Limb (tissue), 2 donors: Measurements from ENCODE around the gene TOP3A.

Source experiments
- DNase-seq, 2 donors: peaks; one replicate each; pipeline ENCODE4 v3.0.0-alpha.2; 2016; ENCODE audit errors: extremely low spot score in 2 of 2

The TOP3A gene

DNA sequence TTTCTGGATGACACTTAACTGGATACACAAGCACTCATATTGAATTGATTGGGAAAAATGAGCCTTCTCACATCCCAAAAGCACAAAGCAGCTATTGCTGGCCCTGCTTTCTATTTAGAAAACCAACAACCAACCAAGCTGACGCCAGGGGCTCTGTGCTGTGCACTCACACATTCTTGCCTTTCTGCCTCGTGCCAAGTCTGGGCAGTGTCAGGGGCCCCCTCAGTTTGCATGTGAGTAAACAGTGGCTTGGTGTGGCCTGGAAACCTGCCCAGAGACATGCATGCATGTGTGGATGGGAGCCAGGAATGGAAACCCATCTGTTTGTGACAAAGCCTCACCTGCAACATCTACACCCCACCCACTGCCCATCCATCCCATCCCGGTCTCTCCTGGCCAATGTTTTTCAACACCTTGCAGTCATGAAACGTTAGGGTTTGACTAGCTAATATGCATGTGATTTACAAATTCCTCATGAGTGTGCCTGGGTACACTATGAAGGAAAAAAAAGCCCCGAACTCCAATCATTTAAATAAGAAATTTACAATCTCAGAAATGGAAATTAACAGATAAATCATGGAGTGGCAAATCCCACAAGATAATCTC lies 33.9 kb downstream of the TOP3A start:
- DNase-seq = no peak

DNA sequence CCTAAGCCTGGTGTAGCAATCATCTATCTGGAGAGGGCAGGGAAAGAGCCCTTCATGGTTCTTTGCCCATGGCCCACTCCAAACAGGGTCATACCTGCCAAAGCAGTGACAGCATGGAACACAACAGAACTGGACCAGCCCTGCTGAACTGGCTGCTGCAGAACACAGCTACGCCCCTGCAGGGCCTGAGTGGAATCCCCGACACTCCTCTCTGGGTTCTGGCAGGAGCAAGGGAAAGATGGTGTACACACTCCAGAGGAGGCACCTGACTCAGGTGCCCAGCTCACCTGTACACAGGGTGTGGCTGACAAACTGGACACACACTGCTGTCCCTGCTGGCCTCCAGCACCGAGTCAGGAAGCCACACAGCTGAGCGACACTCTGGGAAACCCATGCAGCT lies 34.5 kb downstream of the TOP3A start:
- DNase-seq = no peak

DNA sequence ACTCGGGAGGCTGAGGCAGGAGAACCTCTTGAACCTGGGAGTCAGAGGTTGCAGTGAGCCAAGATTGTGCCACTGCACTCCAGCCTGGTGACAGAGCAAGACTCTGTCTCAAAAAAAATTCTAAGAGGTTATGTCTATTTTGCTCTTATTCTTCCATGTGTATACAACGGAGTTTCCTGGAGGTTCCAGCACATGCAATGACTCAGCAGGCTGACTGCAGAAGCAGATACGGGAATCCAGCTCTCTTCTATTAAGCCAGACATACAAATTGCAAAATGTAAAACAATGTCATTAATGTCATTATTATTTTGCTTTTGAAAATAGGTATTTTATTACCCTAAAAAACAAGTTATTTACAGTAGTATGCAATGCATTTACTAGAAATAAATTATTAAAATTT lies 35.9 kb downstream of the TOP3A start:
- no peak for DNase-seq

DNA sequence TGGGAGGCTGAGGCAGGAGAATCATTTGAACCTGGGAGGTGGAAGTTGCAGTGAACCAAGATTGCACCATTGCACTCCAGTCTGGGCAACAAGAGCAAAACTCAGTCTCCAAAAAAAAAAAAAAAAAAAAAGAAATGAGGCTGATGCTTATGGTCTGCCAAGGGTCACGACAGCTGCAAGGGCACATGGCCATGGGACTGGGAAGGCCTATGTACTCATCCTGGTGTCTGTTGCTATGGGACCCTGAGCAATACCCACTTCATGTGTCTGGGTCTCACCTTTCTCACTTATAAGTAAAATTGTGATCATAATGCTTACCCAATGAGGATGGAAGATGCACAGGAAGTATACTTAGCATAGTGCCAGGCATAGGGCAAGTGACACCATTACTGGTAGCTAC lies 37.7 kb downstream of the TOP3A start:
- no peak for DNase-seq

DNA sequence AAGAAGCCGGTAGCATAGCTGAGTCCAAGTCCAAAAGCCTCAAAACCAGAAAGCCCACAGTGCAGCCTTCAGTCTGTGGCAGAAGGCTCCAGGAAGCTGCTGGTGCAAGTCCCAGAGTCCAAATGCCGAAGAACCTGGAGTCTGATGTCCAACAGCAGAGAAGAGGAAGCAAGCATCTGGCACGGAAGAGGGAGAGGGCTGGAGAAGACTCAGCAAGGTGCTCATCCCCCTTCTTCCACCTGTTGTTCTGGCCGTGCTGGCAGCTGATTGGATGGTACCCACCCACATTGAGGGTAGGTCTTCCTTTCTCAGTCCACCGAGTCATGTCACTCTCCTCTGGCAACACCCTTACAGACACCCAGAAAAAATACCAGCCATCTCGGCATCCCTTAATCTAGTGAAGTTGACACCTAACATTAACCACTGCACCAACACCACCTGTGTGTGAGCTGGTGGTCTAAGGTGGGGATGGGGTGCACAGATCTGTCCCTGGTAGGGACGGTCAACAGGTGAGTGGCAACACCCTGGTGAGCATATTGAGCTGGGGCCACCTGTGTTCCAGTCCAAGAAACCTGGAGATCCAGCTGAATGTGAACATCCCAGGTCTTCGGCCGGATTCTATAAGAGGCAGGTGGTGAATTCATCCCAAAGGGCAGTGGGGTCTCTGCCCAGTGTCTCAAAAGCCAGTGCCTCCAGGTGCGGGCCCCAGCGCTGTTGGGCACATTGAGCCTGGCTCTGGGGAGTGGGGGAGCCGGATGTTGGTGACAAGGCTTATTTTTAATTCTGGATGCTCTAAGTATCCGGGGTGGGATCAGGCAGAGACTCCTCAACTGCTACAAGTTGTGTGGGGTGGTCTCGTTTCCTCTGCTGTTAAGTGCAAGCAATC lies 44.5 kb downstream of the TOP3A start:
- DNase-seq = no peak

DNA sequence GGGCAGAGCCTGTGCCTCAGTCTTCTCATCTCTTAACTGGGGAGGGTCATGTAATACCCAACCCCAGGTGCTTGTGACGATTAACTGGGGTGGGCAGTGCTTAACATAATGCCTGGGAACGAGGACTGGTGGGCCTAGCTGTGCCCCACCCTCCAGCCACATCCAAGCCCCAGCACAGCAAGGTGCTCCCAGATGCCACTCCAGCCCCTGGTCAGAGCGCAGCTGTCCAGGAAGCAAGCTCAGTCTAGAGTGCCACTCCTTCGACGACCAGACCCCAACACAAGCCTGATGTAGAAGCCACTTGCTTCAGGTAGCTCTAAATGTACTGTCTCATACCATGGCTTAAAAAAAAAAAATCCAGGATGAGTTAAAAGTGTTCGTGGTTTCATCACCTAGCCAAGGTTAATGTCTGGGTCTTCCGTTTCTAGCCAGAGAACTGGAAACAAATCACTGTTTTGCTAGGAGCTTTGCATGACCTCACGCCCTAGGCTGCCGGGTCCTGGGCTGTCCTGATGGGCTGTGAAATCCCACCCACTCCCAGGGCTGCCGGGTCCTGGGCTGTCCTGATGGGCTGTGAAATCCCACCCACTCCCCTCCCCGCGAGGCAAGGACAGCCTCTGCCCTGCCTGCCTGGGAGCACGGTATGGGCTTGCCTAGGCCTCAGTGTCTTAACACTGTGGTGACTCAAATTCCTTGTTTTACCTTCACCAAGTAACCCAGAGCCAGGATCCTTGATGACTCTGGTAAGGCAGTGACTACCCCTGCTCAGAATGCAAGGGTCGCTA lies 46.7 kb downstream of the TOP3A start:
- DNase-seq = no peak

DNA sequence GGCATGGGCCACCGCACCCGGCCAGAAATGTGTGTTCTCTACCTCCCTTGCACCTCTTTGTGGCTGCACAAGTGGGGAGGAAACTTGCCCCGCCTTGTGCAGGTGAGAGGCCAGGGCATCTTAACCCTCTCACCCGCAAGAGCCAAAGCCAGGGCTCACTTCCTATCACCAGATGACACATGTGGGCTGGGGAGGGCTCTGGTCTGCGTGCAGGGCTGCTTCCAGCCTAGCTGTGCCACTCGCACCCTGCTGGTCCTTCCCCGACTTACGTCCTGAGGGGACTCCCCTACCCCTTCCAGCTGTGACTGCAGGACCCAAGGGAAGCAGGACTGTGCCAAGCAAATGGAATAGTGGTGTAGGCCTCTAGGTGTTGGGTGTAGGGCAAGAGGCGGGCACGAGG lies 47.4 kb downstream of the TOP3A start:
- no peak for DNase-seq

DNA sequence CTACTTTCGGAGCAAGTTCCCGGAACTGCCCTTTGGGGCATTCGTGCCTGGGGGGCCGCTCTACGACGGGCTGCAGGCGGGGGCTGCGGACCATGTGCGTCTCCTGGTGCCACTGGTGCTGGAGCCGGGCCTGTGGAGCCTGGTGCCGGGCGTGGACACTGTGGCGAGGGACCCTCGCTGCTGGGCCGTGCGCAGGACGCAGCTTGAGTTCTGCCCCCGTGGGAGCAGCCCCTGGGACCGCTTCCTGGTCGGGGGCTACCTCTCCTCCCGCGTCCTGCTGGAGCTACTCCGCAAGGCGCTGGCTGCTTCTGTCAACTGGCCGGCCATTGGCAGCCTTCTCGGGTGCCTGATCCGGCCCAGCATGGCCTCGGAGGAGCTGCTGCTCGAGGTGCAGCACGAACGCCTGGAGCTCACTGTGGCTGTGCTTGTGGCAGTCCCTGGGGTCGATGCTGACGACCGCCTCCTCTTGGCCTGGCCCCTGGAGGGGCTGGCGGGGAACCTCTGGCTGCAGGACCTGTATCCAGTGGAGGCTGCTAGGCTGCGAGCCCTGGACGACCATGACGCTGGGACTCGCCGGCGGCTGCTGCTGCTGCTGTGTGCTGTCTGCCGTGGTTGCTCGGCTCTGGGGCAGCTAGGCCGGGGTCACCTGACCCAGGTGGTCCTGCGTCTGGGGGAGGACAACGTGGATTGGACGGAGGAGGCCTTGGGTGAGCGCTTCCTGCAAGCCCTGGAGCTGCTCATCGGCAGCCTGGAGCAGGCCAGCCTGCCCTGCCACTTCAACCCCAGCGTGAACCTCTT lies 50.7 kb downstream of the TOP3A start:
- DNase-seq = no peak

DNA sequence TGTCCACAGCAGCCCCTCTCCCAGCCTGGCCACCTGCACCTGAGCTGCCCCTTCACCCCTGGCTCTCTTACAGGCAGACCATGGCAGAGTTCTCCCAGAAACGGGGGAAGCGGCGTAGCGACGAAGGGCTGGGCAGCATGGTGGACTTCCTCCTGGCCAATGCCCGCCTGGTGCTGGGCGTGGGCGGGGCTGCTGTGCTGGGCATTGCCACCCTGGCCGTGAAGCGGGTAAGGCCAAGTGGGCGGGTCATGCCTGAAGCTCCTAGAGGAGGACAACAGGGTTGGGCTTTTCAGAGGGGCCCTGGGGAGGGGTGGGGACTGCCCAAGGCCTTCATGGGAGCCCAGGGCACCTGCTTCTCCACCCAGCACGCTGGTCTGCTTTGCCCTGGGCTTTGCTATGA lies 52.2 kb downstream of the TOP3A start:
- DNase-seq = no peak

DNA sequence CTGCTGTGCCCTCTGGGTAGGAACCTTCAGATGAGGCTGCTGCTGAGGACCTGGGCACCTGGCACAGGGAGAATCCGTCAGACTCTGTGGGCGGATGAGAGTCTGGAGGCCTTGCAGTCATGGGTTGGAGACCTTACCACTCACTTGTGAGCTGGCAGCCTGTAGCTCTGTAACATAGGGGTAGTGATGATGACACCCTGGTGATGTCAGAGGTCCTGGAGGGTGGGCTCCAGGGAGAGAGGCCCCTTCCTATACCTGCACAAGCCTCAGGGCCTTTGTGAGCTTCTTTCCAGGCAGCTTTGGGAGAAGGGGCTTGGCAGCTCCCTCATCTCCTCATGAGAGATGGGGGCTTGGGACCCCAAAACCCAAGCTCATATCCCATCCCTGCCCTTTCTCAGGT lies 52.7 kb downstream of the TOP3A start:
- no peak for DNase-seq

DNA sequence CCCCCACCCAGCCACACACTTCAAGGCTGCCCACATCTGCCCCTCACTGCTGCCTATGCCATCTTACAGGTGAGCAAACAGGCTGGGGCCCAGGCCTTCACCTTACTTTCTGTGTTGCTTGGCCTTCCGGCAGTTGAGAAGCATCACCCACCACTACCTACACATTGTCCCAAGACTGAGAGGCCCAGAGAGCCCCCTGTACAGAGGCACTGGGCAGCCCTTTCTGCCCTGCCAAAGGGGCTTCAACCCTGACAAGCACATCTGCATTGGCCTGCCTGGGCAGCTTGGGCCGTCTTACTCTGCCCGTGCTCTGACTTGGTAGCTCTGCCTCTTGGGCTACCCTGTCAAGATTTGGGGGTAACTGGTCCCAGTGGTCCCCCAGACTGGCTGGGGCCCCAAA lies 53.1 kb downstream of the TOP3A start:
- DNase-seq = no peak

DNA sequence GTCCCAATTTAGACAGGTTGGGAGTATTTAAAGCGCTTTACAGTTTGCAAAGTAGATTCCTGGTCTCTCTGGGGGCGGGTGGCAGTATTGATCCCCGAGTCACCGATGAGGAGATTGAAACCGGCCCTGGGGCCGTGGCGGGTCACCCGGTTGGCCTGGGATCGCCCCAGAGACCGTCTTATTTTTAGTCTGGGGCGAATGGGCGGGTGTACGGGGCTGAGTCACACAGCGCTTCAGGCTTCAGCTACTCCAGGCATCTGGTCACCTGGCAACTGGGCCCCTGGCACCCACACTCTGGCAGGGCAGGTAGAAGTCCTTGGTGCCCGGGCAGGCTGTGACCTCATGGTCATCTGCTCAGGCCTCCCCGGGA lies 53.7 kb downstream of the TOP3A start:
- DNase-seq = no peak

DNA sequence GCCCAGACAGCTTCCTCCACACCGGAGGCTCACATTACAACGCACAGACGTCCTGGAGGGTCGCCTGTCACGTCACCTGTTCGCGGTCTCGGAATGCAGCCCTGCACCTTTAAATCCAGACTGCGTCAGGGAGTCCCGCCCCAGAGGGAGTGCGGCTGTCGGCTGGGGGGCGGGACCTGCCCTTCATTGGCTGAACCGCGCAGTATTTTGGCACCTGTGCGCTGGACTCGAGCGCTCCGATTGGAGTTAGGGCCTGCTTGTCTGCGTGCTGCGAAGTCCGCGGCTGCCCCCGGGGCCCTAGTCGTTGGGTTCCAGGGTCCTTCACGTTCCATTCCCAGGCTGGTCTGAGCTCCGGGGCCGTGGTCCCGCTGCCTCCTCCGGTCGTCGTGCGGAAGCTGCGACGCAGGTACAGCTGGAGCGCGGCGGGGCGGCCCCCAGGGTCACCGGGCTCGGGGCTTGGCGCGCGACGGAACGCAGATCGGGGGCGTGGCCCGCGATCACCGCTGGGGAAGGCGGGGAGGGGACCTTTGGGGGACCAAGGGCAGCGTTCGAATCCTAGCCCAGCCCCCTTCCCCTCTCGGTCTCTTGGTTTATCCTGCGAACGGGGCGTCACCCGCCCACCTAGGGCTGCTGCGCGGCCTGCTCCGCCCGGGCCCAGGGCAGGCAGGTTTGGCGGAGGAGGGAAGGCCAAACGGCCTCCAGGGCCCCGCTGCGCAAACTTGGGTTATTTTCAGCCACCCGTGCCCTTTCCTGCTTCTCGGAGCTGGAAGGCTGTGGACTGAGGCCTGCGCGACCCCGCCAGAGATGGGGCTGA lies 54.3 kb downstream of the TOP3A start, which contains the start of gene MIEF2:
MIEF2 (plus strand) TSS at position 331 of the 814 bp plus-strand sequence. CDS start 2,059 bp downstream, outside the sequence.
- DNase-seq = peak; percentile 95 to 97

DNA sequence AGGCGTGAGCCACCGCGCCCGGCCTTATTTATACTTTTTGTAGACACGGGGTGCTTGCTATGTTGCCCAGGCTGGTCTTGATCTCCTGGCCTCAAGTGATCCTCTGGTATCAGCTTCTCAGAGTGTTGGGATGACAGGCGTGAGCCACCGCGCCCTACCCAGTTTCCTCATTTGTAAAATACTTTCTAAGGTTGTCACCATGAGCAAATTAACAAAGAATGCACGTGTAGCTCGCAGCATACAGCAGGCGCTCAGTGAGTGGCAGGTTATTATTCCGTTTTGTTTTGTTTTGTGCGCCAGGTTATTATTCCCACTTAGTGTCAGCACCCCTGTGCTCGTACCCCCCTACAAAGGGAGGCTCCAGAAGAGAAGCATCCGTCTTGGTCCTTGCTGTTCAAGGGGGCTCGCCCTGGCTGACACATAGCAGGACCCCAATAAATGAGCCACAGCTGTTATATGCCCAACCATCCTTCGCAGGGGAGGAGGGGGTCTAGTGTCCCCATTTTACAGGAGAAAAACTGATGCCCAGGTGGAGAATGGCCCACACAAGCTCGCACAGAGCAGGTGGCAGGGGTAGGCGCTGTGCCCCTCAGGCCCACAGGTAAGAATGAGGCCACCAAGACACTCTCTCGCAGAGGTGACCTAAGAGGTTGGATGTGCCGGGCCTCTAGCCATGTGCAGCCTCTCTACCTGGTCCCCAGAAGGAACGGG lies 55.0 kb downstream of the TOP3A start:
- no peak for DNase-seq

DNA sequence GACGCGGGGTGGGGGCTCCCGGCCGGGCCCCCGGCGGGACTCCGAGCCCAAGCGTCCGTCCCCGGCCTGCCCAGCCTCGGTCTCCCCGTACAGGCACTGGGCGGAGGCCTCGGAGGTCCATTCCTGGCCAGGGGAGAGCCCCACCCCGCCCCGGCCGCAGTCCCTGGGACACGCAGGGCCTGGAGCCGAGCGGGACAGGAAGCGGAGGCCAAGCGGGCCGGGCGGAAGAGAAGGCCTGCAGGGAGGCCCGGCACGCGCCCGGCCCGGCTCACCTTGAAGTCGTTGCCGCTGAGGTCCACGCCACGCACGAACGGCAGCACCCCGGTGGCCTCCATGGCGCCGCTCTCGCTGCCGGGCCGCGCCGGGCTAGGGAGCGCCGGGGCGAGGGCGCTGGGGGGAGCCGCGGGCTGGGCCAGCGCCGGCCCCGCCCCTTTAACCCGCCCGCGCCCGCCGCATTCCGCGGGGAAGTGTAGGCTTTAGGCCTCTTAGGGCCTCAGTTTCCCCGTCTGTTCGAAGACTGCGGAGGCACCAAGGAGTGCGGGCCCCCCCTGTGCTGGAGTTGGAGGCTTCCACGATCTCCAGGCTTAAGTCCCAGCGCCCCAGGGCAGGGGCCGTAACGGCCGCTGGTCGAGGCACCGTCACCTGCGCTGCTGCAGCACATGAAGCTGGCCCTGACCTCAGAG lies 56.3 kb downstream of the TOP3A start, which contains the start of gene FLII:
FLII (minus strand) TSS at position 383 of the 683 bp plus-strand sequence; CDS start at position 335, 48 bp downstream.
- peak; percentile 45 to 71 for DNase-seq

DNA sequence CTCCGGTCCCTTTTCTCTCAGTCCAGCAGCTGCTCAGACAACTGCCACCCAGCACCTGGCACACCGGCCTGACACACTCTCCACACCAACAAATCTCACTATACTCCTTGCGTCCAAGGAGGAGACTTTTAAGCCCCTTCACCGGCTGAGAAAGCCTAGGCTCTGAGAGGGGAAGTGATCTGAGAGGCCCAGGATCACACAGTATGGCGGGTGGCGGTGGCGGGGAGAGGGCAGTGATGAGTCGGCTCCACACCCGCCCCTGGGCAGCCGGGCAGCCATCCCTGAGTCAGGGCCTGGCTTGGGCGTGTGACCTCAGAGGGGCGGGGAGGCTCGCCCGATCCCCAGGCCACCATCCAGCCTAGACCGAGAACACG lies 56.8 kb downstream of the TOP3A start:
- peak in 1 of 2 donors; percentile 69 for DNase-seq

DNA sequence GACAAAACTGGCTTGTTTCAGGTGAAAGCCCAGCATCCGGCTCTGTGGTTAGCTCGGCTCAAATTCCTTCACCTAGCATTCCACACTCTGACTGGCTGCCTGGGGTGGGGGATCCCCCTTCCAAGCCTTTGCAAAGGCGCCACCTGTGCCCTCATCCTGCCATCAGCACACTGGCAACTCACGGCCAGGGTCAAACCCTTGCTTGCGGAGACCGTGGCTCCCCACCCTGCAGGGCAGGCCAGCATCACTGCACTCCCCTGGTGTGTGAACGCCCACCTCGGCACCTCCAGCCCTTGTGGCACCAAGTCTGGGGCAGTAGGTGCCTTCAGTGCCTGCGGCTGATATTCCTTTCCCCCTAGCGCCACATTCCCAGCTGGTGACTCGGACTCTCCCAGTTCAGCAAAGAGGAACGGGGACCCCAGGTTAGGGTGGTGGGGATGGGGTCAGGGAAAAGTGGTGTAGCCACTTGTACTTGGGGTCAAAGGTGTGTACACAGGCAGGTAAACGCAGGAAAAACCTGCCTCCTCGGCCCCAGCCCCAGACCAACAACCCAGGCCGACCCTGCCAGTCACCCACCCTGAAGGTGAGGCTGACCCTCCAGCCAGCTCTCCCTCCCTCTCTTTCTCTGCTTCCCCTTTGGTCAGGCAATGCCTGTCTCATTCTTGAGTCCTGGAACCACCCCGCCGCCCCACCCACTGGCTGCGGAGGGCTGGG lies 57.4 kb downstream of the TOP3A start:
- no peak for DNase-seq

DNA sequence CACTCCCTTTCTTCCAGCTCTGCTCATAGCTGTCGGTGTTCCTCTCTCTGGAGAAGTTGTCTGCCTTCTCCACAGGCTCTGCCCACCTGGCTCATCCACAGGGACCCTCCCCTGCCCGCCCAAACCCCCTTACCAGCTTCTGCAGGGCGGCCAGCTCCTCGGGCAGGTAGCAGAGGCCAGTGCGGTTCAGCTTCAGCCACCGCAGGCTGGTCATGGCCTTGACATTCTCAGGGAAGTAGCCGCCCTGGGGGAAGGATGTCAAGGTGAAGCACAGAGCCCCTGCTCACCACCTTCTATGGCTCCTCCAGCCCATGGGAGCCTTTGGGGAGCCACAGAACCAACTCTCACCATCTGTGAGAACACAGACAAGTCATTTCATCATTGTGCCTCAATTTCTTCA lies 58.0 kb downstream of the TOP3A start:
- no peak for DNase-seq

DNA sequence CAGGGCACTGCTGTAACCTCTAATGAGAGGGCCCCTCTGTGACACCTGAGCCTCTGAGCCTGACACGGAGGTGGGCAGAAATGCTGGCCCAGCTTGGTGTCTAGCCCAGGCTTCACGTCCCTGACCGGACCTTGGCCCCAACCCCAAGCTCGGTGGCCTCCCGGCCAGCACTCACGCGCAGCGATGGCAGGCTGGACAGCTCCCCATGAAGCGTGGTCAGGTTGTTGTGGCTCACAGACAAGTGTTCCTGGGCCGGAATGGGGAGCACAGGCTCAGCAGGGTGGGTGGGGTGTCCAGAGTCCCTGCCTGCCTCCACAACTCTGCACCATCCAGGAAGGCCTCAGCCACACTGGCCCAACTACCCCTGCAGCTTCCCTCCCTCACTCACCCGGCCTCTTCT lies 58.4 kb downstream of the TOP3A start:
- no peak for DNase-seq
